Calu3 (cell line): ENCODE data around the gene TCF4. TPM values are rescaled to one million over a fixed set of nuclear protein-coding genes. Genes with fewer than 3 reads are reported as not detected.

Experiments used
- BruUV-seq: library from RNA; stranded (reverse); fragments of 400-500 nt; replicated peaks from 2 replicates; lab custom pipeline; 2021; lab: Mats Ljungman, UMichigan
- CTCF ChIA-PET: fragments of 300-600 bp; sonication (Branson Sonifier 250); formaldehyde crosslinking; loops from one replicate; lab custom pipeline; 2022; ENCODE audit warnings: antibody characterized with exemption; lab: Charles Lee
- DNase-seq: peaks from one replicate; pipeline ENCODE4 v3.0.0; 2022
- H3K27ac Mint-ChIP-seq: one replicate; pipeline ENCODE4 v1.8.0; 2022; ENCODE audit warnings: mixed read lengths; ENCODE audit not compliant: unreplicated experiment
- H3K27me3 Mint-ChIP-seq: one replicate; pipeline ENCODE4 v1.8.0; 2022; ENCODE audit warnings: mixed read lengths; ENCODE audit not compliant: unreplicated experiment
- H3K36me3 Mint-ChIP-seq: one replicate; pipeline ENCODE4 v1.8.0; 2022; ENCODE audit warnings: mild to moderate bottlenecking, moderate library complexity, mixed read lengths; ENCODE audit not compliant: insufficient read depth, unreplicated experiment
- H3K4me1 Mint-ChIP-seq: one replicate; pipeline ENCODE4 v1.8.0; 2022; ENCODE audit warnings: mild to moderate bottlenecking, low read depth, mixed read lengths; ENCODE audit not compliant: unreplicated experiment
- H3K4me3 Mint-ChIP-seq: one replicate; pipeline ENCODE4 v1.8.0; 2022; ENCODE audit warnings: mild to moderate bottlenecking, low read depth, moderate library complexity, mixed read lengths; ENCODE audit not compliant: unreplicated experiment
- H3K9me3 Mint-ChIP-seq: one replicate; pipeline ENCODE4 v1.8.0; 2022; ENCODE audit warnings: low read depth, mixed read lengths; ENCODE audit not compliant: unreplicated experiment
- CTCF ChIP-seq: fragments of 200-600 bp; IDR thresholded peaks from one replicate; pipeline ENCODE4 v1.8.0; 2022; ENCODE audit warnings: antibody characterized with exemption; ENCODE audit not compliant: unreplicated experiment
- intact Hi-C: fragments of 100-400 bp; cut with micrococcal nuclease; formaldehyde crosslinking; loops from one replicate; pipeline ENCODE4 v1.10.0; 2022; ENCODE audit not compliant: unreplicated experiment
- total RNA-seq: library from RNA; stranded (reverse); gene quantifications from 2 replicates; pipeline ENCODE4 v1.2.3, GENCODE V29; 2022

TCF4 gene
- total RNA-seq, 1 experiment from 2014 or later = 0.21 TPM

- Mint-ChIP-seq H3K36me3 (no peaks in the 10 kb centered on the region), H3K27ac (peak overlapping the region; percentile 13), H3K9me3 (no peaks in the 10 kb centered on the region), H3K4me3 (no peak overlapping the region), H3K27me3 (no peaks in the 10 kb centered on the region), H3K4me1 (peaks cover 10% of the 10 kb centered on the region)
- no TSS peak for BruUV-seq
- peak; percentile 4 for DNase-seq
- CTCF ChIA-PET = interaction anchor here (1.2 kb wide), 1 partner anchor 131 kb away, joined by 3 read pairs; no protein-coding TSS in a partner anchor
- intact Hi-C loops = loop anchor here (2.0 kb wide), 1 partner anchor 127 kb away; no protein-coding TSS in a partner anchor
- no peak for TF ChIP-seq CTCF
Measured at GRCh38 chr18:55228191-55228590, 359.8 kb downstream of the TCF4 start.

- no peak overlapping the region for H3K4me3 Mint-ChIP-seq
- no peak for DNase-seq
- peaks cover 10% of the 10 kb centered on the region for H3K4me1 Mint-ChIP-seq
- intact Hi-C loops = loop anchor here (2.0 kb wide), 1 partner anchor 127 kb away; no protein-coding TSS in a partner anchor
- H3K27ac Mint-ChIP-seq = peak overlapping the region; percentile 13
- BruUV-seq = no TSS peak
- no peak for TF ChIP-seq CTCF
- H3K27me3 Mint-ChIP-seq = no peaks in the 10 kb centered on the region
- CTCF ChIA-PET = interaction anchor here (1.2 kb wide), 1 partner anchor 131 kb away, joined by 3 read pairs; no protein-coding TSS in a partner anchor
- no peaks in the 10 kb centered on the region for H3K9me3 Mint-ChIP-seq
- no peaks in the 10 kb centered on the region for H3K36me3 Mint-ChIP-seq
Measured at GRCh38 chr18:55227771-55228170, 360.2 kb downstream of the TCF4 start.

- no peak for TF ChIP-seq CTCF
- CTCF ChIA-PET = interaction anchor here (1.0 kb wide), 1 partner anchor 9 kb away, joined by 3 read pairs; no protein-coding TSS in a partner anchor
- no peak for DNase-seq
Measured at GRCh38 chr18:55226044-55226443, 361.9 kb downstream of the TCF4 start.

GRCh38 chr18:55224086-55224625 is 363.8 kb downstream of the TCF4 start:
- no peak overlapping the region for H3K27ac Mint-ChIP-seq
- no peak for DNase-seq
- H3K4me1 Mint-ChIP-seq = peaks cover 10% of the 10 kb centered on the region
- no peak for TF ChIP-seq CTCF
- no peak overlapping the region for H3K4me3 Mint-ChIP-seq
- H3K36me3 Mint-ChIP-seq = no peaks in the 10 kb centered on the region
- no peaks in the 10 kb centered on the region for H3K9me3 Mint-ChIP-seq
- intact Hi-C loops = no loop called here
- no peaks in the 10 kb centered on the region for H3K27me3 Mint-ChIP-seq
- CTCF ChIA-PET = no interaction called here
- no TSS peak for BruUV-seq

More at GRCh38 chr18:55226044-55226443, 361.9 kb downstream of the TCF4 start:
- Mint-ChIP-seq H3K4me1 (peaks cover 10% of the 10 kb centered on the region), H3K36me3 (no peaks in the 10 kb centered on the region), H3K27me3 (no peaks in the 10 kb centered on the region), H3K27ac (no peak overlapping the region), H3K4me3 (no peak overlapping the region), H3K9me3 (no peaks in the 10 kb centered on the region)
- intact Hi-C loops = no loop called here
- BruUV-seq = no TSS peak
